Neural cell (in vitro differentiated cells): ENCODE measurements around the gene PRAF2. TPM values are rescaled to one million over a fixed set of nuclear protein-coding genes. Genes with fewer than 3 reads are reported as not detected.

ENCODE experiments used
- H2AFZ ChIP-seq: fragments of 200-600, 300-800 bp; sonication (generic), shearing (Covaris generic); 2 replicates; pipeline ENCODE4 v1.6.0; 2014; ENCODE audit warnings: low read depth, mild to moderate bottlenecking, antibody characterized with exemption, low read length, moderate library complexity
- H3F3A ChIP-seq: fragments of 200-600 bp; shearing (Covaris generic); 2 replicates; pipeline ENCODE4 v1.6.1; 2016; ENCODE audit warnings: mild to moderate bottlenecking, moderate library complexity, mixed read lengths, antibody characterized with exemption, low read length; ENCODE audit not compliant: insufficient read depth, poor library complexity, severe bottlenecking
- H3K27ac ChIP-seq: fragments of 200-600, 300-800 bp; sonication (generic), shearing (Covaris generic); 2 replicates; pipeline ENCODE4 v1.5.1; 2014; ENCODE audit warnings: mild to moderate bottlenecking, low read length, moderate library complexity
- H3K27me3 ChIP-seq: fragments of 300-800, 200-600 bp; sonication (generic), shearing (Covaris generic); 2 replicates; pipeline ENCODE4 v1.6.0; 2014; ENCODE audit warnings: mild to moderate bottlenecking, low read depth, low read length, moderate library complexity; ENCODE audit not compliant: insufficient read depth
- H3K36me3 ChIP-seq: fragments of 300-800, 200-600 bp; sonication (generic), shearing (Covaris generic); 2 replicates; pipeline ENCODE4 v1.5.1; 2014; ENCODE audit warnings: mild to moderate bottlenecking, antibody characterized with exemption, low read length, moderate library complexity; ENCODE audit not compliant: insufficient read depth
- H3K4me2 ChIP-seq: fragments of 300-800, 200-600 bp; sonication (generic), shearing (Covaris generic); 2 replicates; pipeline ENCODE4 v1.6.0; 2014; ENCODE audit warnings: mild to moderate bottlenecking, low read length
- H3K4me3 ChIP-seq: fragments of 300-800, 200-600 bp; sonication (generic), shearing (Covaris generic); 2 replicates; pipeline ENCODE4 v1.5.1; 2014; ENCODE audit warnings: mild to moderate bottlenecking, low read length, moderate library complexity
- H3K79me2 ChIP-seq: fragments of 200-600 bp; shearing (Covaris generic); replicated peaks from 2 replicates; pipeline ENCODE4 v1.6.0; 2014; ENCODE audit warnings: mild to moderate bottlenecking, low read length, moderate library complexity; ENCODE audit not compliant: insufficient read depth
- H3K9ac ChIP-seq: fragments of 300-800, 200-600 bp; sonication (generic), shearing (Covaris generic); 2 replicates; pipeline ENCODE4 v1.6.1; 2016; ENCODE audit warnings: mild to moderate bottlenecking, low read length, mixed read lengths
- H3K9me2 ChIP-seq: fragments of 200-600 bp; shearing (Covaris generic); 2 replicates; pipeline ENCODE4 v1.6.1; 2016; ENCODE audit warnings: mild to moderate bottlenecking, low read length, mixed read lengths; ENCODE audit not compliant: insufficient read depth
- H3K9me3 ChIP-seq: fragments of 200-600, 300-800 bp; sonication (generic), shearing (Covaris generic); 2 replicates; pipeline ENCODE4 v1.6.1; 2016; ENCODE audit warnings: mild to moderate bottlenecking, mixed run types, low read length, moderate library complexity, mixed read lengths
- H4K20me1 ChIP-seq: fragments of 200-600 bp; shearing (Covaris generic); 2 replicates; pipeline ENCODE4 v1.6.1; 2016; ENCODE audit warnings: mild to moderate bottlenecking, mixed run types; ENCODE audit not compliant: insufficient read depth
- EP300 ChIP-seq: fragments of 450-650 bp; conservative IDR thresholded peaks from 2 replicates; pipeline ENCODE4 v1.6.1; 2014; ENCODE audit warnings: antibody characterized with exemption, mild to moderate bottlenecking, moderate library complexity; ENCODE audit not compliant: poor library complexity, severe bottlenecking
- EZH2 ChIP-seq: fragments of 200-600, 300-800 bp; shearing (Covaris generic), sonication (generic); IDR thresholded peaks from 2 replicates; pipeline ENCODE4 v1.6.1; 2014; ENCODE audit warnings: antibody characterized with exemption, low read length, borderline replicate concordance, mild to moderate bottlenecking; ENCODE audit not compliant: insufficient read depth, poor library complexity, severe bottlenecking
- MXI1 ChIP-seq: fragments of 450-650 bp; conservative IDR thresholded peaks from 2 replicates; pipeline ENCODE4 v1.6.1; 2014; ENCODE audit warnings: antibody characterized with exemption, mild to moderate bottlenecking; ENCODE audit not compliant: poor library complexity, severe bottlenecking
- POLR2AphosphoS5 ChIP-seq: IDR thresholded peaks from 2 replicates; pipeline ENCODE4 v1.6.1; 2012
- RAD21 ChIP-seq: fragments of 450-650 bp; conservative IDR thresholded peaks from 2 replicates; pipeline ENCODE4 v1.6.1; 2014; ENCODE audit warnings: antibody characterized with exemption, mild to moderate bottlenecking, moderate library complexity
- SMC3 ChIP-seq: fragments of 450-650 bp; conservative IDR thresholded peaks from 2 replicates; pipeline ENCODE4 v1.6.1; 2014; ENCODE audit warnings: antibody characterized with exemption, mild to moderate bottlenecking, moderate library complexity; ENCODE audit not compliant: poor library complexity
- TAF1 ChIP-seq: IDR thresholded peaks from 2 replicates; pipeline ENCODE4 v1.6.1; 2012; ENCODE audit warnings: low read depth
- polyA plus RNA-seq: library from polyadenylated mRNA; depleted of rRNA; stranded (reverse); fragments of >200 nt; gene quantifications from 2 replicates; pipeline ENCODE4 v1.2.3, GENCODE V29; 2014
- TF ChIP-seq, protein P1 (sequence below): IDR thresholded peaks from 2 replicates; pipeline ENCODE4 v1.6.1; 2012; ENCODE audit warnings: borderline replicate concordance
- TF ChIP-seq, protein P2 (sequence below): fragments of 450-650 bp; IDR thresholded peaks from 2 replicates; pipeline ENCODE4 v1.5.1; 2014; ENCODE audit warnings: antibody characterized with exemption, mild to moderate bottlenecking, moderate library complexity; ENCODE audit not compliant: poor library complexity, severe bottlenecking

PRAF2 gene
- polyA plus RNA-seq, 1 donor from 2014 or later, result 7.3 TPM

GRCh38 chrX:49077941-49078340 lies 4.1 kb upstream of the PRAF2 start:
- no peaks in the 10 kb centered on the region for H3F3A ChIP-seq
- no peak overlapping the region for H2AFZ ChIP-seq
- H3K36me3 ChIP-seq, result no peaks in the 10 kb centered on the region
- TF ChIP-seq TAF1, result no peak
- TF ChIP-seq POLR2AphosphoS5, result no peak
- no peak for TF ChIP-seq SMC3
- TF ChIP-seq RAD21, result no peak
- no peak for TF ChIP-seq EP300
- TF ChIP-seq, protein P1, sequence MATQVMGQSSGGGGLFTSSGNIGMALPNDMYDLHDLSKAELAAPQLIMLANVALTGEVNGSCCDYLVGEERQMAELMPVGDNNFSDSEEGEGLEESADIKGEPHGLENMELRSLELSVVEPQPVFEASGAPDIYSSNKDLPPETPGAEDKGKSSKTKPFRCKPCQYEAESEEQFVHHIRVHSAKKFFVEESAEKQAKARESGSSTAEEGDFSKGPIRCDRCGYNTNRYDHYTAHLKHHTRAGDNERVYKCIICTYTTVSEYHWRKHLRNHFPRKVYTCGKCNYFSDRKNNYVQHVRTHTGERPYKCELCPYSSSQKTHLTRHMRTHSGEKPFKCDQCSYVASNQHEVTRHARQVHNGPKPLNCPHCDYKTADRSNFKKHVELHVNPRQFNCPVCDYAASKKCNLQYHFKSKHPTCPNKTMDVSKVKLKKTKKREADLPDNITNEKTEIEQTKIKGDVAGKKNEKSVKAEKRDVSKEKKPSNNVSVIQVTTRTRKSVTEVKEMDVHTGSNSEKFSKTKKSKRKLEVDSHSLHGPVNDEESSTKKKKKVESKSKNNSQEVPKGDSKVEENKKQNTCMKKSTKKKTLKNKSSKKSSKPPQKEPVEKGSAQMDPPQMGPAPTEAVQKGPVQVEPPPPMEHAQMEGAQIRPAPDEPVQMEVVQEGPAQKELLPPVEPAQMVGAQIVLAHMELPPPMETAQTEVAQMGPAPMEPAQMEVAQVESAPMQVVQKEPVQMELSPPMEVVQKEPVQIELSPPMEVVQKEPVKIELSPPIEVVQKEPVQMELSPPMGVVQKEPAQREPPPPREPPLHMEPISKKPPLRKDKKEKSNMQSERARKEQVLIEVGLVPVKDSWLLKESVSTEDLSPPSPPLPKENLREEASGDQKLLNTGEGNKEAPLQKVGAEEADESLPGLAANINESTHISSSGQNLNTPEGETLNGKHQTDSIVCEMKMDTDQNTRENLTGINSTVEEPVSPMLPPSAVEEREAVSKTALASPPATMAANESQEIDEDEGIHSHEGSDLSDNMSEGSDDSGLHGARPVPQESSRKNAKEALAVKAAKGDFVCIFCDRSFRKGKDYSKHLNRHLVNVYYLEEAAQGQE, result no peak
- TF ChIP-seq, protein P2, sequence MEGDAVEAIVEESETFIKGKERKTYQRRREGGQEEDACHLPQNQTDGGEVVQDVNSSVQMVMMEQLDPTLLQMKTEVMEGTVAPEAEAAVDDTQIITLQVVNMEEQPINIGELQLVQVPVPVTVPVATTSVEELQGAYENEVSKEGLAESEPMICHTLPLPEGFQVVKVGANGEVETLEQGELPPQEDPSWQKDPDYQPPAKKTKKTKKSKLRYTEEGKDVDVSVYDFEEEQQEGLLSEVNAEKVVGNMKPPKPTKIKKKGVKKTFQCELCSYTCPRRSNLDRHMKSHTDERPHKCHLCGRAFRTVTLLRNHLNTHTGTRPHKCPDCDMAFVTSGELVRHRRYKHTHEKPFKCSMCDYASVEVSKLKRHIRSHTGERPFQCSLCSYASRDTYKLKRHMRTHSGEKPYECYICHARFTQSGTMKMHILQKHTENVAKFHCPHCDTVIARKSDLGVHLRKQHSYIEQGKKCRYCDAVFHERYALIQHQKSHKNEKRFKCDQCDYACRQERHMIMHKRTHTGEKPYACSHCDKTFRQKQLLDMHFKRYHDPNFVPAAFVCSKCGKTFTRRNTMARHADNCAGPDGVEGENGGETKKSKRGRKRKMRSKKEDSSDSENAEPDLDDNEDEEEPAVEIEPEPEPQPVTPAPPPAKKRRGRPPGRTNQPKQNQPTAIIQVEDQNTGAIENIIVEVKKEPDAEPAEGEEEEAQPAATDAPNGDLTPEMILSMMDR, result no peak
- TF ChIP-seq MXI1, result no peak
- TF ChIP-seq EZH2, result no peak
- H4K20me1 ChIP-seq, result no peaks in the 10 kb centered on the region
- H3K27me3 ChIP-seq, result no peaks in the 10 kb centered on the region
- H3K4me3 ChIP-seq, result no peak overlapping the region
- no peaks in the 10 kb centered on the region for H3K9me2 ChIP-seq
- no peak overlapping the region for H3K9ac ChIP-seq
- H3K79me2 ChIP-seq, result no peaks in the 10 kb centered on the region
- H3K27ac ChIP-seq, result no peak overlapping the region
- H3K9me3 ChIP-seq, result no peaks in the 10 kb centered on the region
- no peak overlapping the region for H3K4me2 ChIP-seq

DNA sequence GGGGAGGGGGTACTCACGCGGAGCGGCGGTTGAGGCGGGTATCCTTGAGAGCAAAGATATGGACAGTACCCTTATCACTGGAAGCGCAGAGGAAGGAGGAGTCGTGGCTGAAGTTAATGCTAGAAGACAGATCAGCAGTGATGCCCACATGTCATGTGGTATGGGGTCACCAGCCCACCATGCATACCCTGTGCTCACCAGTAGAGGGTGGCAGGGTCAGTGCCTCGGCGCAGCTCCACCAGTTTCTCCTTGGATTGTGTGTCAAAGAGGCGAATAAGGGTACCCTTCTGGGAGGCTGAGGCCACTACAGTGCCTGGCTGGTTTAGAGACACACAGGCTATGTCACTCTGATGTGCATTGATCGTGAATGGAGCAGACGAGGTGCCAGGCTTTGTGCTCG lies 1.5 kb upstream of the PRAF2 start:
- H3K79me2 ChIP-seq, result no peaks in the 10 kb centered on the region
- no peaks in the 10 kb centered on the region for H3K9me2 ChIP-seq
- no peaks in the 10 kb centered on the region for H3F3A ChIP-seq
- H2AFZ ChIP-seq, result no peak overlapping the region
- TF ChIP-seq EP300 (no peak), TAF1 (no peak), EZH2 (no peak), SMC3 (no peak), MXI1 (no peak), POLR2AphosphoS5 (no peak), RAD21 (no peak)
- TF ChIP-seq, protein P1, result no peak
- TF ChIP-seq, protein P2, result no peak
- H3K27me3 ChIP-seq, result no peaks in the 10 kb centered on the region
- no peaks in the 10 kb centered on the region for H4K20me1 ChIP-seq
- no peaks in the 10 kb centered on the region for H3K9me3 ChIP-seq
- no peak overlapping the region for H3K27ac ChIP-seq
- H3K36me3 ChIP-seq, result no peaks in the 10 kb centered on the region
- no peak overlapping the region for H3K9ac ChIP-seq
- no peak overlapping the region for H3K4me3 ChIP-seq
- H3K4me2 ChIP-seq, result no peak overlapping the region
